ENCODE data around the gene MLLT10.

Gene MLLT10

DNA sequence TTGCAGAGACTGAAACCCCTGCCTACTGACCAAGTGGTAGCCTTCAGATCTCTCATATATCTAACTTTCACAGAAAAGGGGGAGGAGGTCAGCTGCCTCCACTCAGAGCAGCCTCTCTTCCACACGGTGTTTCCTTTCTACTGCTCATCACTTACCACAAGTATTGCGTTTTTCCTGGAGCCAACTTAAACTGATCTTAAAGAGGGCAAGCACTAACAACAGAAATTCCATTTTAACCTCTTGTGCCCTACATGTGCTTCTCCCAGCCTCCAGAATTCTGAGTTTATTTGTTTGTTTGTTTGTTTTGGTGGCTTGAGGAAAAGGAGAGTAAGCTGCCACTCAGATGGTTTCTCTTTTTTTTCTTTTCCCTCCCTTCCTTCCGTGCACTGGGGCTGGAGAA, 27.7 kb upstream of the MLLT10 start:
- peaks cover 0 to 70% (median 33%) of the 10 kb centered on the region in 11 experiments; a peak in 15 of 22 replicates for H4K20me1 ChIP-seq
- no peak for TF ChIP-seq Cebpa-rat (IDR thresholded peaks at IDR 0.05)
- no peak overlapping the region for H3K4me2 ChIP-seq
- no peaks in the 10 kb centered on the region for H3K36me3 ChIP-seq
- H3K9ac ChIP-seq, result no peak overlapping the region
- H3K4me1 ChIP-seq, result no peaks in the 10 kb centered on the region
- H3K27ac ChIP-seq, result no peak overlapping the region
- H3K27me3 ChIP-seq, result peaks cover 100% of the 10 kb centered on the region in 11 experiments
- H3K4me3 ChIP-seq, result no peak overlapping the region
- H3K9me3 ChIP-seq (replicated peaks in 1 of 11), result peaks cover 0 to 8% (median 0%) of the 10 kb centered on the region in 11 experiments; a peak in 5 of 22 replicates

DNA sequence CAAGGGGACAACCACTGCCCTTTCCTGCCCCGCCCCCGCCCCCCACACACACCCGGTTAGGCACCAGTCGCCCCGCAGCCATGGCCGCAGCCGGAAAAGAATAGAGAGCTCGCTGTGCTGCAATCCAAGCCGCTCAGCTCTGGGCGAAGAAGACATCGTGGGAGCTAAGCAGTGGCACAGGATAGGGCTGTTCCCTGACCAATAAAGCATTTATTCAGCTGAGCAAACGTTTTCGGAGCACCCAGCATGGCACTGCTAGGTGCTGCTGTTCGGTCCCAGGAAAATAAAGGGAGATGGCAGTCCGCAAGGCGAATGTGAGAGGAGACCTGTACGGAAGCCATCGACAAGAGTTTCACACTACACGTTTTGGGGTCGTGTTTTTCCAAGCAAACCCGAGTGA, 26.9 kb upstream of the MLLT10 start:
- Histone ChIP-seq H3K27me3 (peaks cover 100% of the 10 kb centered on the region in 11 experiments), H3K27ac (no peak overlapping the region), H3K9me3 (replicated peaks in 1 of 11) (peaks cover 0 to 8% (median 0%) of the 10 kb centered on the region in 11 experiments; a peak in 5 of 22 replicates), H3K4me3 (no peak overlapping the region), H3K36me3 (no peaks in the 10 kb centered on the region), H3K4me1 (no peaks in the 10 kb centered on the region), H3K4me2 (no peak overlapping the region), H3K9ac (no peak overlapping the region), H4K20me1 (peaks cover 0 to 65% (median 26%) of the 10 kb centered on the region in 11 experiments; a peak in 15 of 22 replicates)
- TF ChIP-seq Cebpa-rat (IDR thresholded peaks at IDR 0.05), result no peak

DNA sequence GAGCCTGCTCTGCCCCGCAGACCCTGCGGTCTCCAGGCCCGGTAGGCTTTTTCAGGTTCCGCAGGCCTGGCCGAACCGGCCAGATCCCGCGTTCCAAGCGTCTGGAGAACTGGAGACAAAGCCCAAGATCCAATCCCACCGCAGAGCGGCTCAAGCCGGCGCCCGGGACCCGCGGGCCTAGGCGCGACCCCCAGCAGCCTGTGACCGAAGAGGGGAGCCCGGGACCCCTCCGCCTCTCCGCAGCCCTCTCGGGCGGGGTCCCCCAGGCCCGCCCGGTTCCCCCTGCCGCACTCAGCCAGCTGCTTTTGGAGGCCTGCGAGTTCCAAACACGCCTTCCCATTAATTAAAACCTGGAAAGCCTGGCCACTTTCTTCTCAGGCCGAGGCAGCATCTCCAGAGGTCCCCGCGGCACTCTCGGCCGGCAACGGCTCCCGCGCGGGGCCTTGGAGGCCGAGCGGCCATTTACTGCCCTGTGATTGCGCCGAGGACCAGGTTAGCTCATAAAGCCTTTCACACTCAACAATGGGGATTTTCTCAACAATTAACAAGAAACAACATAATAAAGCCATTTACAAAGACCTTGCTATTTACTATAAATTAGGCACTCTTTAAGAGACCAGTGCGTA, 25.2 kb upstream of the MLLT10 start:
- Histone ChIP-seq H3K9ac (no peak overlapping the region), H3K36me3 (no peaks in the 10 kb centered on the region), H3K4me2 (no peak overlapping the region), H3K4me1 (no peaks in the 10 kb centered on the region), H3K27me3 (peaks cover 100% of the 10 kb centered on the region in 11 experiments), H3K27ac (no peak overlapping the region), H3K4me3 (no peak overlapping the region), H4K20me1 (peaks cover 0 to 70% (median 27%) of the 10 kb centered on the region in 11 experiments; a peak in 16 of 22 replicates), H3K9me3 (replicated peaks in 1 of 11) (peaks cover 0 to 8% (median 0%) of the 10 kb centered on the region in 11 experiments; a peak in 5 of 22 replicates)
- TF ChIP-seq Cebpa-rat (IDR thresholded peaks at IDR 0.05), result no peak

DNA sequence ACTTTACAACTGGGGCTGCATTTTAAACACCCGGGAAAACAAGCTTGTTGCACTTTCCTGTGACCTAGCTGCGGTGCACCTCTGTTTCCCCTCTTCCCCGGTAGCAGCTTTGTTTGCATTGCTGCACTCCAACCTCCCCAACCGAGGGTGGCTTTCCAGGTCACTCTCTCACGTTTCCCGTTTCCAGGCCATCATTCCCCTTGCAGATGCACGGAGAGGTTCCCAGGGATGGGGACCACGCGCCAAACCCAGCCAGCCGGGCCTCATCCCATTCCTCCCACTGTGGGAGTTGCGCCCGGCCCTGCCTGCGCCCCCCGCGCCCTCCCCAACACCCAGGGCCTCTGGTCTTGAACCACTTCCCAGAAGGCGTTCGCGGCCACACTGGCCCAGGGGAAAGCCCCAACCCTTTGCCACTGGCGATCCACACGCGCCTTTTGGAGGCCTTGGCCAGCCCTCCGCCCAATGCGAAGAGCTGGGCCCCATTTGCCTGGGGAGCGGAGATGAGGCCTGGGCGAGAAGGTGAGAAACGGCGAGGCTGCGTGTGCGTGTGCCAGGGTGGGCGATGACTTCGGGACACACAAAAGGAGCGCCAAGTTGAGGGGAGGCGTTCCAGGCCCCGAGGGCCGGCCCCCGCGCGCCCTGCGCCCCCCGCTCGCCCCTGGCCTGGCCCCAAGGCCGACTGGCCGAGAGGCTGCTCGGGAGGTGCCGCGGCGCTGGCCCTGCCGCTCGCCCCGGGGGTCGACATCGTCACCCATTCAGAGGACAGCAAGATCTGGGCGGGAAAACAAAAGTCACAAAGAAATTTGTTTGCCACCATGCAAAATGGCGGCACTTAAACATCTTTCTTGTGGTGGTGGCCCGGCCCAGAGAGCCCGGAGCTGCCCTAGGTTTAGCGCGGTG, 24.4 kb upstream of the MLLT10 start:
- no peak overlapping the region for H3K4me3 ChIP-seq
- peaks cover 100% of the 10 kb centered on the region in 11 experiments for H3K27me3 ChIP-seq
- H3K4me2 ChIP-seq, result no peak overlapping the region
- H3K9me3 ChIP-seq (replicated peaks in 1 of 11), result peaks cover 0 to 8% (median 0%) of the 10 kb centered on the region in 11 experiments; a peak in 5 of 22 replicates
- no peaks in the 10 kb centered on the region for H3K4me1 ChIP-seq
- no peaks in the 10 kb centered on the region for H3K36me3 ChIP-seq
- TF ChIP-seq Cebpa-rat (IDR thresholded peaks at IDR 0.05), result no peak
- H3K27ac ChIP-seq, result no peak overlapping the region
- H4K20me1 ChIP-seq, result peaks cover 0 to 74% (median 25%) of the 10 kb centered on the region in 11 experiments; a peak in 16 of 22 replicates
- no peak overlapping the region for H3K9ac ChIP-seq

DNA sequence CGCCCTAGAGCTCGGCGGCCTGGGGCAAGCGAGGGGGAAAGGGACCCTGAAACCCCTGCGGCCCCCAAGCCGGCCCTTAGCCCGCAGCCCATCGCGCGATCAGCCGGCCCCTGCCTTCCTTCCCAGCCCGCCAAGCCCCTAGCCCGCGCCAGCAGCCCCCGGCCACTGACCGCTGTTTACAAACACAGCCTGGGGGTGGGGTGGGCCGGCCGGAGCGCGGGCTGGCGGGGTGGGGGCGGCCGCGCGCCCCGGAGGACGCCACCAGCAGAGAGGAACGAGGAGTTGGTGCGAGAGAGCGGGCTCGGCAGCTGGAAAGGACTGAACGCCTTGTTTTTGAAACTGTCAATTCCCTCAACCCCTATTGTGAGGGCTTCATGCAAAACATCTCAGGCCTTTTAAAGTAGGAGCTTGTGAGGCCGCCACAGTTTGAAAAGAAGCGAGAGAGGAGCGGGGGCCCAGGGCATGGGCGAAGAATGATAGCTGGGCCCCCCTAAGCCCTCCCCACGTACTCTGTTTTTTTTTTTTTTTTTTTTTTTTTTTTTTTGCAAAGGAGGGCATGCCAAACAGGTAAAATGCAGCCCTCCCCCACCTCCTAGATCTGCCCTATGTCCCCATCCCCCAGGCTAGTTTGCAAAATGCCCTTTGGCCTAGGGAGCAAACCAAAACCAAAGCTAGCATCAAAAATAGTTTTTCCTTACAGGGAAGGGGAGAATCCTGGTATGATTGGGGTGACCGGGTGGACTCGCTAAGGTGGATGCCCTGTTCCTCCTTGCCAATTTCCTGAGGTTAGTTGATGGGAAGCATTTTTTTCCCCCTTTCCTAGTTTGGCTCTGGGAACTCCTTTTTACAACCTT, 23.6 kb upstream of the MLLT10 start:
- no peak overlapping the region for H3K9ac ChIP-seq
- H3K9me3 ChIP-seq (replicated peaks in 1 of 11), result peaks cover 0 to 8% (median 0%) of the 10 kb centered on the region in 11 experiments; a peak in 5 of 22 replicates
- H3K4me2 ChIP-seq, result no peak overlapping the region
- peaks cover 0 to 81% (median 30%) of the 10 kb centered on the region in 11 experiments; a peak in 17 of 22 replicates for H4K20me1 ChIP-seq
- no peak overlapping the region for H3K4me3 ChIP-seq
- H3K27ac ChIP-seq, result no peak overlapping the region
- peaks cover 100% of the 10 kb centered on the region in 11 experiments for H3K27me3 ChIP-seq
- no peaks in the 10 kb centered on the region for H3K4me1 ChIP-seq
- TF ChIP-seq Cebpa-rat (IDR thresholded peaks at IDR 0.05), result no peak
- H3K36me3 ChIP-seq, result no peaks in the 10 kb centered on the region

DNA sequence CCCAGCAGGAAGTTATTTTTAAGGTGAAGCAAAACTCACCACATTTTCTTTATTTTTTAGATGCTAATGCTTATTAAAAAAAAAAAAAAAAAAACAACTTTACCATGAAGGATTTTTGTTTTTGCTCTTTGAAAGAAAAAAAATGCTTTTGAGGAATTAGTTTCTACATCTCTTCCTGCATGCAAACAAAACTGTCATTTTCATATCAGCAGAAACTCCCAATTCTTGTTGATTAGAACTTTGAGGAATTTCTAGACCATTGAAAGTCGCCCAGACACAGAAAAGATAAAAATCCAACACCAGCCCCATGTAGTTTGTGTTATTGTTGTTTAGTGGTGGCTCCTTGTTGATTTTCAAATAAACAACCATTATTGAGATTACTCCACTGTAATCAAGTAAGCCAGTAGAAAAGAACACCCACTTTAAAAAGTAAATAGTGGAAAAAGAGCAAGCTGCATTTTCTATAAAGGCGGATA, 22.9 kb upstream of the MLLT10 start:
- Histone ChIP-seq H3K4me1 (0 out of 20 replicates have a peak, but pooled peaks cover 0 to 1% (median 0%) of the 10 kb centered on the region in 10 experiments), H3K27me3 (peaks cover 100% of the 10 kb centered on the region in 11 experiments), H4K20me1 (peaks cover 0 to 82% (median 36%) of the 10 kb centered on the region in 11 experiments; a peak in 19 of 22 replicates), H3K27ac (no peak overlapping the region), H3K4me3 (no peak overlapping the region), H3K4me2 (no peak overlapping the region), H3K36me3 (no peaks in the 10 kb centered on the region), H3K9ac (no peak overlapping the region), H3K9me3 (replicated peaks in 1 of 11) (peaks cover 0 to 8% (median 0%) of the 10 kb centered on the region in 11 experiments; a peak in 5 of 22 replicates)
- TF ChIP-seq Cebpa-rat (IDR thresholded peaks at IDR 0.05), result no peak

DNA sequence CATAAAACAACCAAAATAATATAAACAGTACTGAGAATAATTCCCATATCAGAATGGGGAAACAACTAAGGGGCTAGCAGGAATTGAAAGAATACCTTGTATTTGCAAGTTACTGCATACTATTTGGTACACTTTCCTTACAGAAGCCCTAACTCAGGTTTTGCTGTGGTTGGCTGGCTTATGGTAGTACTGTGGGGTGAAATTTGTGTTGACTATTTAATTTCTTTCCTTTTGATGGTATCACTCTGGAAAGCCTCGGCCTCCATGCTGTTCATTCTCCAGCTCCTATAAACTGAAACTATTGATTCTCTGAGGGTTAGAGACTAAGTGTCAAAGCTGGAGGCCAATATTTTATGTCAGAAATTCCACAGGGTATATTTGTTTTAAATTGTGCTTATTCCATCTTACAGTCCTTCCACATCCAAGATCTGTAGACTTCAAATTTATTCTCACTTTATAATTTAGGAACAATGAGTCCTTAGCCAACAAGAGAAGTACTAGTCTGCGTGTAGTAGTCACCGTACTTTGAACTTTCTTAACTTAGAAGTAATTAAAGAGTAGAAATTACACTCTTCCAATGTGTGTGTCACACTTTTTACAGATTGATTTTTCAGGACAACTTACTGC, 22.0 kb upstream of the MLLT10 start:
- H3K4me3 ChIP-seq, result no peak overlapping the region
- H4K20me1 ChIP-seq, result peaks cover 0 to 83% (median 46%) of the 10 kb centered on the region in 11 experiments; a peak in 19 of 22 replicates
- no peak overlapping the region for H3K4me2 ChIP-seq
- peaks cover 0 to 8% (median 0%) of the 10 kb centered on the region in 11 experiments; a peak in 5 of 22 replicates for H3K9me3 ChIP-seq (replicated peaks in 1 of 11)
- no peak overlapping the region for H3K27ac ChIP-seq
- peaks cover under 1 to 8% (median 7%) of the 10 kb centered on the region in 10 experiments; a peak in 11 of 20 replicates for H3K4me1 ChIP-seq
- no peak for TF ChIP-seq Cebpa-rat (IDR thresholded peaks at IDR 0.05)
- H3K36me3 ChIP-seq, result no peaks in the 10 kb centered on the region
- H3K9ac ChIP-seq, result no peak overlapping the region
- H3K27me3 ChIP-seq, result peaks cover 100% of the 10 kb centered on the region in 11 experiments

All from BLaER1 treated with 17β-estradiol and CSF1 and Interleukin-3, amounts not matched to agents 10 nM and 100 nM (cell line).